Loucy (cell line): ENCODE results near the gene LONP2.
A peak's percentile ranks its signal among the peaks of the same experiment; 100 is the strongest.

ENCODE experiments used
- H2AFZ ChIP-seq: fragments of 200-600 bp; sonication (generic); 2 replicates; pipeline ENCODE4 v1.6.0; 2016; ENCODE audit warnings: antibody characterized with exemption, mild to moderate bottlenecking, low read length, moderate library complexity
- H3F3A ChIP-seq: fragments of 200-600 bp; 2 replicates; pipeline ENCODE4 v1.6.0; 2016; ENCODE audit warnings: antibody characterized with exemption, low read depth, mild to moderate bottlenecking
- H3K27me3 ChIP-seq: fragments of 200-600 bp; sonication (generic); 2 replicates; pipeline ENCODE4 v1.6.1; 2014; ENCODE audit warnings: low read length, mild to moderate bottlenecking; ENCODE audit not compliant: insufficient read depth, poor library complexity, severe bottlenecking
- H3K36me3 ChIP-seq: fragments of 200-600 bp; sonication (generic); 2 replicates; pipeline ENCODE4 v1.6.1; 2016; ENCODE audit warnings: low read length; ENCODE audit not compliant: insufficient read depth
- H3K4me1 ChIP-seq: fragments of 200-600 bp; sonication (generic); 2 replicates; pipeline ENCODE4 v1.5.1; 2014; ENCODE audit warnings: low read length, mild to moderate bottlenecking; ENCODE audit not compliant: insufficient read depth, poor library complexity, severe bottlenecking
- H3K4me2 ChIP-seq: fragments of 200-600 bp; sonication (generic); 2 replicates; pipeline ENCODE4 v1.6.0; 2014; ENCODE audit warnings: antibody characterized with exemption, low read length, low read depth, mild to moderate bottlenecking; ENCODE audit not compliant: poor library complexity, severe bottlenecking
- H3K4me3 ChIP-seq: fragments of 200-600 bp; sonication (generic); 2 replicates; pipeline ENCODE4 v1.5.1; 2014; ENCODE audit warnings: low read length, mild to moderate bottlenecking, mixed read lengths; ENCODE audit not compliant: poor library complexity, severe bottlenecking
- H3K79me2 ChIP-seq: fragments of 200-600 bp; sonication (generic); 2 replicates; pipeline ENCODE4 v1.6.1; 2014; ENCODE audit warnings: low read length; ENCODE audit not compliant: insufficient read depth
- H3K9ac ChIP-seq: fragments of 200-600 bp; sonication (generic); 2 replicates; pipeline ENCODE4 v1.6.0; 2014; ENCODE audit warnings: mild to moderate bottlenecking, low read depth, low read length, moderate library complexity; ENCODE audit not compliant: poor library complexity, severe bottlenecking
- H3K9me2 ChIP-seq: fragments of 200-600 bp; sonication (generic); replicated peaks from 2 replicates; pipeline ENCODE4 v1.6.1; 2016; ENCODE audit warnings: low read depth, low read length, mixed read lengths
- H3K9me3 ChIP-seq: fragments of 200-600 bp; sonication (generic); 2 replicates; pipeline ENCODE4 v1.6.1; 2014; ENCODE audit warnings: mild to moderate bottlenecking, antibody characterized with exemption, low read length, low read depth; ENCODE audit not compliant: insufficient read depth
- H4K20me1 ChIP-seq: fragments of 200-600 bp; sonication (generic); 2 replicates; pipeline ENCODE4 v1.6.0; 2014; ENCODE audit warnings: antibody characterized with exemption, low read length, mild to moderate bottlenecking; ENCODE audit not compliant: insufficient read depth, poor library complexity, severe bottlenecking
- CTCF ChIP-seq: fragments of 200-600 bp; sonication (generic); conservative IDR thresholded peaks from 2 replicates; pipeline ENCODE4 v1.5.1; 2014; ENCODE audit warnings: mild to moderate bottlenecking, antibody characterized with exemption, low read length
- EZH2phosphoT487 ChIP-seq: fragments of 200-600 bp; IDR thresholded peaks from 2 replicates; pipeline ENCODE4 v1.6.1; 2018; ENCODE audit warnings: antibody characterized with exemption, mild to moderate bottlenecking, moderate library complexity, borderline replicate concordance

The LONP2 gene

GRCh38 chr16:48280546-48280945, 36.4 kb downstream of the LONP2 start:
- Histone ChIP-seq H3K9me3 (no peaks in the 10 kb centered on the region), H4K20me1 (no peaks in the 10 kb centered on the region), H3K4me1 (peaks cover 5% of the 10 kb centered on the region), H3K27me3 (no peaks in the 10 kb centered on the region), H3K4me2 (no peak overlapping the region), H3K4me3 (no peak overlapping the region), H3K36me3 (peaks cover 38% of the 10 kb centered on the region; the same call in 1 of the 2 replicates), H3K9ac (no peak overlapping the region), H2AFZ (no peak overlapping the region), H3K79me2 (no peaks in the 10 kb centered on the region), H3K9me2 (no peaks in the 10 kb centered on the region), H3F3A (no peaks in the 10 kb centered on the region)
- TF ChIP-seq CTCF, result no peak
- no peak for TF ChIP-seq EZH2phosphoT487

- Histone ChIP-seq H3K9me3 (peaks cover 13% of the 10 kb centered on the region), H4K20me1 (no peaks in the 10 kb centered on the region), H3K9ac (no peak overlapping the region), H3K4me1 (peaks cover 5% of the 10 kb centered on the region), H3F3A (no peaks in the 10 kb centered on the region), H2AFZ (no peak overlapping the region), H3K4me3 (no peak overlapping the region), H3K27me3 (peaks cover 7% of the 10 kb centered on the region), H3K79me2 (no peaks in the 10 kb centered on the region), H3K36me3 (peaks cover 53% of the 10 kb centered on the region; the same call in 1 of the 2 replicates), H3K4me2 (no peak overlapping the region), H3K9me2 (no peaks in the 10 kb centered on the region)
- TF ChIP-seq EZH2phosphoT487 (no peak), CTCF (no peak)
Measured at GRCh38 chr16:48282636-48283263, 38.6 kb downstream of the LONP2 start.

- Histone ChIP-seq H3K4me3 (no peak overlapping the region), H3K36me3 (peaks cover 52% of the 10 kb centered on the region; the same call in 1 of the 2 replicates), H3K4me1 (peaks cover 5% of the 10 kb centered on the region), H3F3A (no peaks in the 10 kb centered on the region), H4K20me1 (no peaks in the 10 kb centered on the region), H3K79me2 (no peaks in the 10 kb centered on the region), H3K9ac (no peak overlapping the region), H3K4me2 (no peak overlapping the region), H2AFZ (no peak overlapping the region), H3K9me3 (peaks cover 13% of the 10 kb centered on the region), H3K9me2 (no peaks in the 10 kb centered on the region), H3K27me3 (peaks cover 8% of the 10 kb centered on the region)
- TF ChIP-seq CTCF, result peak; percentile 25
- no peak for TF ChIP-seq EZH2phosphoT487
Measured at GRCh38 chr16:48284772-48285409, 40.8 kb downstream of the LONP2 start.
